GM19023 (cell line): ENCODE data around the gene GRID2.
"Not testable (repeated sequence)": the region's sequence is repeated elsewhere in the genome, so short reads cannot be mapped to it uniquely, and the experiment has no call there.

Source experiments
- ATAC-seq: cut with Tn5 transposase; IDR thresholded peaks from one replicate; pipeline ENCODE4 v1.9.1; 2021; ENCODE audit warnings: mild to moderate bottlenecking, moderate library complexity; ENCODE audit not compliant: unreplicated experiment

Gene GRID2

GRCh38 chr4:93289831-93290230 is 986.1 kb downstream of the GRID2 start:
- no peak for ATAC-seq

GRCh38 chr4:93299118-93299517 is 995.4 kb downstream of the GRID2 start:
- no peak for ATAC-seq

- not testable (repeated sequence) for ATAC-seq
These were observed 997.2 kb downstream of the GRID2 start for GRCh38 chr4:93300780-93301555.

DNA sequence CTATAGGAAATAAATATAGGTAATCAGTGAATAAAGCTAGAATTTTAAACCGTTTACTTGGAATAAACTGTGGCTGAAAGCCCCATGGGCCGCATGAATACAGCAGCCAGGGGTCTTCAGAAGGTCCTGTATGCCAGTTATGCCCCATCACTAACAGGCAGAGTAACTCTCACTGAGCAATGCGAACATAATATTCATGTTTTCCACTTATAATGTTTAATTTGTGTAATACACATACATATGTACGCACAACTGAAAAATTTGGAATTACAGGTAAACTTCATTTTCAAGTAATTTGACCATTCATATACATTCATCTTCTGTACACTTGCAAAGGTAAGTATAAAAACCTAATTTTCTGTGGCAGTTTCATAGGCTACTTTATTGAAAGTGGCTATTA is 998.5 kb downstream of the GRID2 start:
- ATAC-seq = no peak

GRCh38 chr4:93303440-93303839 is 999.7 kb downstream of the GRID2 start:
- peak; percentile 35 for ATAC-seq

DNA sequence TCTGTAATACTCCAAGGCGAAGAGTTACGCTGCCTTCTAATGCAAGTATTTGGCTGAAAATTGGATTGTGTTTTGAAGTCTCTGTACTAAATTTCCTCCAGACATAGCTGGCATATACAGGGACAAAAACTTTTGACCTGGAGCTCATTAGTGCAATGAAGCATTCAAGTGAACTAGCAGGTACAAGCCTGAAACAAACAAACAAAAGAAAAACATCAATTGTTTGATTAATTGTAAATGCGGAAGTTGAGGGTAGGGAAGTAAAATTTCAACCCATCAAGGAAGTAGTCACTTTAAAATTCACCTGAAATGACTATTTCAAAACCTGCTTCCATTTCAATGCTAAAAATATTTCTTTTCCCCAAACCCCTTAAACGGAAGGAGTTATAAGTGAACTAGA is 1008.5 kb downstream of the GRID2 start:
- ATAC-seq = no peak

DNA sequence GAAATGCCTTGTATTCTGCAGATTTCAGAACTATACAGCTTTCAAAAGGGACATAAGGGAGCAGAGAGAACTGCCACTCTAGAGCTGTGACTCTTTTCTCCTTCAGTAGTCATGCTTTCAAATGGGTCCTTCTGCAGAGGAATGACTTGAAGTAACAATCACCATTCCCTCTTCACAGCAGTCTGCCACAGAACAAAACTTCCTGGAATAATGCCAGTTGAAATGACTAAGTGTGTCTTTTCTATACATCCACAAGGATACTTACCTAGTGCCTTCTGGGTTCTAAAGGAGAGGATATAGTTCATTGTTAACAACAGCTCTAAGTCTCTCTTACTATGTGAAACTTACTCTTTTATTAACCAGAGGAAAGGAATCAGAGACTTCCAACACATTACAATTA is 1009.4 kb downstream of the GRID2 start:
- no peak for ATAC-seq

GRCh38 chr4:93317057-93317456 is 1013.3 kb downstream of the GRID2 start:
- ATAC-seq = no peak

DNA sequence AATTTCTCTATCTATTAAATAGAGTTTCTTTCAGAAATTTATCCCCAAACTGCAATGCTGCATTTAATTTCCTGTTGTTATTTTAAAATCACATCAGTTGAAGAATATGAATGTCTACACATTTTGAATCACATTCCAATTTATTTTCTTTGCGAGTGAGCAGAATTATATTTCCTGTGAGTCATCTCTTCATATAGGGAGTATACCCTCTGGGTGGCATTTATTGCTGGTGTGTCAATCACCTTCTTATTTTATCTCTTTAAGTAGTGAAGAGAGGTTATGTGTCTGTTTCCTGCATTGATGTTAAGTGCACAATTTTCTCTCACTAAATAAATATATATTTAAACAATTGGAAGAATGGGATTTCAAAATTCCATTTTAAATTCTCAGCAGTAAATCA is 1013.8 kb downstream of the GRID2 start:
- ATAC-seq = no peak

GRCh38 chr4:93319041-93319440 is 1015.3 kb downstream of the GRID2 start:
- ATAC-seq = no peak

DNA sequence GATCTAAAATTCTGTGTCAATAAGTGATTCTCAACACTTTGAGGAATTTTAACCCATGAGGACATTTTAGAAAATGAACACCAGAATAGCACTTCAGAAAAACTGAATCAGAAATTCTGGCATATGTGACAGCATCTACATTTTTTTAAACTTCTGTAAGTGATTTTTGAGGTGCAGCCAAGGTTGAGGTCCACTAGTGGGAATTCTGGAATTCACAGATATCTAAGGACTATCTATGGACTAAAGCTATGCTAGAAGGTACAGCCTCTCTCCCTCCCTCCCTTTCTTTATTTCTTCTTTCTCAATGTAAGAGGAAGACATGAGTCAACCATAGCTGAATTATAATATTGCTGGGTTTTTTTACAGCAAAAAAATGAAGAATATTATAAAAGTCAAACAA is 1016.6 kb downstream of the GRID2 start:
- no peak for ATAC-seq

DNA sequence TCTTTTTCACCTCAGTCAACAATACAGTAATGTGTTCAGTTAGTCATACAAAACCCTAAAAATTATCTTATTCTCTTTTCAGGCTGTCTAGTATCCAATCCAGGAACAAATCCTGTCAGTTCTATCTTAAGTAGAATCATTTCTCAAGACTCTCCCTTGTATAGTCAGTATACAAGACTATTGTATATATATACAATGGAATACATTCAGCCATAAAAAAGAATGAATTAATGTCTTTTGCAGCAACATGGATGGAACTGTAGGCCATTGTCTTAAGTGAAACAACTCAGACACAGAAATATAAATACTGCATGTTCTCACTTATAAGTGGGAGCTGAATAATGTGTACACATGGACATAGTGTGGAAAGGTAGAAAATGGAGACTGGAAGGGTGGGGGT is 1023.6 kb downstream of the GRID2 start:
- ATAC-seq = no peak

DNA sequence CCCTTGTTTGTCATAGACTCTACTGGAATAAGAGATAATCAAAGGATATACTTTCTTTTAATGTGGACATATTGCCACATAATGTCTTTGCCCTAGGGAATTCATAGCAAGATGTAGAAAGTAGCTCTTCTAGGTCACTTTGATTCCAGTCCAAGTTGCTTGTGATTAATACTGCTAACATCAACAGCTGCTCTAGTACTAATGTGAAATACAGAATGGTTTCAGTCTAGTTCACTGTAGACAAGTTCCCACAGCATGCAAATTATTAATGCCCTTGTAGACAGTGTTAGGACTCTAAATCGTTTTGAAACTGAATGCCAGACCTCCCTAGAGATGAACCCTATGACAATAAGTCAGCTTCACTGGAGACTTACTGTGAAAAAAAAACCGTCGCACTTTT is 1030.2 kb downstream of the GRID2 start:
- peak; percentile 87 for ATAC-seq

- no peak for ATAC-seq
These were observed 1033.4 kb downstream of the GRID2 start for GRCh38 chr4:93337196-93337595.

GRCh38 chr4:93342738-93343137 is 1039.0 kb downstream of the GRID2 start:
- no peak for ATAC-seq

DNA sequence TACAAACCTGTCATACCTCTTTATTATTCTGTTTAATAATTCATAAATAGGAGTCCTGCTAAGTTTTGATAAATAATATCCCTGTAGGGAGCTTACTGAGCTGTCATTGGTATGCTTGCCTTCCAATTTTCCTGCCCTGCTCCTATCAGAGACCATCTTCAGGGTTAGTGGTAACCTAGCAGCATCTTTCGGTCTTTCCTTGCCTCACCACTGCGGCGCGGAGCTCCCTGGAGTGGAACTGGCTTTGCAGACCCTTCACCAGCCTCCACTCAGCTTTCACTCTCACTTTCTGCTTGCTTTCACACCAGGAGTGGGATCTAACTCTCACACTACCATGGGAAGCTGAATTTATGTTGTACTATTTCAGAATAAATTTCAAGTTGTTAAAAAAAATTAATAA is 1043.1 kb downstream of the GRID2 start:
- ATAC-seq = no peak

DNA sequence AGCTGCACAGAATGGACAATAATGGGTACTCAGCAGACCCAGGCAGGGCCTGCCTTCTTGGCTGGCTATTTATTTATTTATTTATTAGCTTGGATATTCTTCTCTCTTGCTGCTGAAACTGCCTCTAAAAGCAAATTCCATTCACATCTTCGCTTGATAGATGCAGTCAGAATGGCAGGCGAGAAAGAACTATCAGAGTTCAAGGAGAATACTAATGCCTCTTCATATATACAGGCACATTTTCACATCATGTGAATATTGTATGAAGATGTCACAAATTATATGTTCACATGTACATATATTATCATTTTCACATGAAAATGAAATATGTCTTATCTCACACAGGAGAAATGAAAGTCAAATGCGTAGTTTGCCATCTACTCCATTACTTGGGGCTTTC is 1045.1 kb downstream of the GRID2 start:
- ATAC-seq = no peak

DNA sequence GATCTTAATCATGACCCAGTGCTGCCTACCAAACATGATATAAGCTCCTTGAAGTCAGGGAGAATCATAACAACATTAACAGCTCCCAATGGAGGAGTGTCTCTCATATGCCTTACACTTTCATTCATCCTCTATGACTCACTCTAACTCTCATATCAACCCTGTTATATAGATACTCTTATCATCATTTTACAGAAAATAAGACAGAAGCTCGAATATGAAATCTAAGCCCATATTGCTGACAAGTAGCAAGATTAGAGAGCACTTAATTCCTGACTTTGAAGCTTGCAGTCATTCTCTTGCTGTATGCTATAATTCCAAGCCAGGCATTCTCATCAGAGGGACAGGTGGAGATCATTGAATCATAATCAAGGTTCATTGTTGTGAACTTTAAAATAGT is 1048.1 kb downstream of the GRID2 start:
- no peak for ATAC-seq

DNA sequence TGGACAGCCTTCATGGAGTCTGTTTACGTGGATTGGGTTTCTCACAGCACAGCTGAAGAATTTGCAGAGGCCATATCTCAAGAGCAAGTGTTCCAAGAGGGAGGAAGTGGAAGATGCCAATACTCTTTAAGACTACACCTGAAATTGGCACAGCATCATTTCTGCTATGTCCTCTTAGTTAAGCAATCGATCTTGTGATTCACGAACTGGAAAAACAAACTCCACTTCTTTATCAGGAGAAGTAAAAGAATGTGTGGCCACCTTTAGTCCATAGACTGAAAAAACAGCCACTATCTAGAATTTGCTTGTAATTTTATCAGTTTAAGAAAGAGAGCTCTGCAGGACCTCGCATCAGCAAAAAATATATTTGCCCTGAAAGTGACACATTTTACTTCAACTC is 1051.6 kb downstream of the GRID2 start:
- ATAC-seq = no peak

- ATAC-seq = no peak
These were observed 1055.8 kb downstream of the GRID2 start for GRCh38 chr4:93359586-93359985.

DNA sequence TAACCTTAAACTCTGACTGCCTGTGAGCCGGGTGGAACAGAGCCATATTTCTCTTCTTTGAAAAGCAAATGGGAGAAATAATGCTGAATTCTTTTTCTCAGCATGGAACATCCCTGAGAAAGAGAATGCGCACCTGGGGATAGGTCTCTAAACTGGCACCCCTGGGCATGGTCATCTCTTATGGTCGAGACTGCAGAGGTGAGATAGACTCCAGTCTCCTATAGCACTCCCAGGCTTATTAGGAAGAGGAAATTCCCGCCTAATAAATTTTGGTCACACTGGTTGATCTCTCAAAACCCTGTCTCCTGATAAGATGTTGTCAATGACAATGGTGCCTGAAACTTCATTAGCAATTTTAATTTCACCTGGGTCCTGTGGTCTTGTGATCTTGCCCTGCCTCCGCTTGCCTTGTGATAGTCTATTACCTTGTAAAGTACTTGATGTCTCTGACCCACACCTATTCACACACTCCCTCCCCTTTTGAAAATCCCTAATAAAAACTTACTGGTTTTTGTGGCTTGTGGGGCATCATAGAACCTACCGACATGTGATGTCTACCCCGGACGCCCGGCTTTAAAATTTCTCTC is 1062.5 kb downstream of the GRID2 start:
- ATAC-seq = not testable (repeated sequence)

- ATAC-seq = no peak
These were observed 1065.2 kb downstream of the GRID2 start for GRCh38 chr4:93368968-93369367.

GRCh38 chr4:93370256-93370655 is 1066.5 kb downstream of the GRID2 start:
- no peak for ATAC-seq
